Keratinocyte (primary cell): Measurements from ENCODE around the gene ARHGAP10. TPM values are rescaled to one million over a fixed set of nuclear protein-coding genes. Genes with fewer than 3 reads are reported as not detected.

Experiments
- DNase-seq: peaks from one replicate; pipeline ENCODE4 v3.0.0-alpha.2; 2011; ENCODE audit warnings: low read depth, missing footprints, low spot score
- FAIRE-seq: peaks from 2 replicates; lab custom pipeline; 2011; peaks lifted over from hg19 to GRCh38; lab: Jason Lieb, UNC
- H2AFZ ChIP-seq: 2 replicates; pipeline ENCODE4 v1.6.0; 2012; ENCODE audit warnings: low read length, control low read depth, inconsistent platforms; ENCODE audit not compliant: control insufficient read depth
- H3K27ac ChIP-seq: 2 replicates; pipeline ENCODE4 v1.5.1; 2011; ENCODE audit warnings: low read length; ENCODE audit not compliant: control insufficient read depth, insufficient read depth
- H3K27me3 ChIP-seq: 3 replicates; pipeline ENCODE4 v1.6.0; 2011; ENCODE audit warnings: low read length; ENCODE audit not compliant: control insufficient read depth, insufficient read depth; ENCODE audit errors: extremely low read depth
- H3K36me3 ChIP-seq, 2 experiments: 2 replicates in 1 of 2; 3 replicates in 1 of 2; pipeline ENCODE4 v1.5.1; 2011; ENCODE audit warnings: low read length in 2 of 2, mild to moderate bottlenecking in 1 of 2; ENCODE audit not compliant: control insufficient read depth in 2 of 2, insufficient read depth in 2 of 2; ENCODE audit errors: extremely low read depth in 1 of 2
- H3K4me1 ChIP-seq: 3 replicates; pipeline ENCODE4 v1.5.1; 2011; ENCODE audit warnings: low read length; ENCODE audit not compliant: control insufficient read depth, insufficient read depth; ENCODE audit errors: extremely low read depth
- H3K4me2 ChIP-seq: 3 replicates; pipeline ENCODE4 v1.6.0; 2011; ENCODE audit warnings: low read depth, low read length; ENCODE audit not compliant: control insufficient read depth, insufficient read depth; ENCODE audit errors: extremely low read depth
- H3K4me3 ChIP-seq, 3 experiments: fragments of 200-600 bp in 1 of 3; sonication (generic) in 1 of 3; 2 replicates in 2 of 3; 3 replicates in 1 of 3; pipeline ENCODE4 v1.5.1; 2011 to 2016; ENCODE audit warnings: low read length in 3 of 3, mild to moderate bottlenecking in 3 of 3, control low read depth in 2 of 3, inconsistent platforms in 1 of 3, low read depth in 1 of 3, mixed read lengths in 1 of 3, mixed run types in 1 of 3, moderate library complexity in 1 of 3; ENCODE audit not compliant: control insufficient read depth in 2 of 3, insufficient read depth in 2 of 3; ENCODE audit errors: extremely low read depth in 1 of 3
- H3K79me2 ChIP-seq: 2 replicates; pipeline ENCODE4 v1.6.0; 2012; ENCODE audit warnings: low read length; ENCODE audit not compliant: control insufficient read depth, insufficient read depth
- H3K9ac ChIP-seq: 3 replicates; pipeline ENCODE4 v1.6.0; 2011; ENCODE audit warnings: low read length; ENCODE audit not compliant: control insufficient read depth, insufficient read depth; ENCODE audit errors: extremely low read depth
- H3K9me1 ChIP-seq: 3 replicates; pipeline ENCODE4 v1.6.0; 2011; ENCODE audit warnings: low read length; ENCODE audit not compliant: control insufficient read depth, insufficient read depth; ENCODE audit errors: extremely low read depth
- H3K9me3 ChIP-seq: 2 replicates; pipeline ENCODE4 v1.5.1; 2012; ENCODE audit warnings: low read depth, low read length; ENCODE audit not compliant: control insufficient read depth
- H4K20me1 ChIP-seq: 3 replicates; pipeline ENCODE4 v1.6.0; 2011; ENCODE audit warnings: low read length; ENCODE audit not compliant: control insufficient read depth, insufficient read depth; ENCODE audit errors: extremely low read depth
- EZH2 ChIP-seq: IDR thresholded peaks from one replicate; pipeline ENCODE4 v1.6.1; 2012; ENCODE audit warnings: inconsistent platforms, mild to moderate bottlenecking, low read length, moderate library complexity
- dilution Hi-C: fragments of 300-500 bp; cut with MboI; formaldehyde crosslinking; loops from one replicate; pipeline ENCODE4 v1.7.0; 2020; ENCODE audit warnings: low sequenced_read_pairs; ENCODE audit not compliant: extremely low pct_ligation_motif_present
- polyA minus RNA-seq, 3 experiments: library from RNA; depleted of rRNA, polyadenylated mRNA; stranded (reverse); fragments of >200 nt; gene quantifications; 1 replicate in 1 of 3; 2 replicates in 1 of 3; 3 replicates in 1 of 3; pipeline ENCODE4 v1.2.3, GENCODE V29; 2011
- polyA plus RNA-seq, 5 experiments: library from polyadenylated mRNA; depleted of rRNA in 3 of 5; stranded (reverse) in 3 of 5; stranded (forward) in 1 of 5; unstranded in 1 of 5; fragments of >200 nt; gene quantifications; 1 replicate in 1 of 5; 2 replicates in 3 of 5; 3 replicates in 1 of 5; pipeline versions ENCODE4 v1.2.1 to v1.2.3, GENCODE V29; 2011 to 2012; ENCODE audit warnings: missing spikeins in 2 of 5, low read depth in 1 of 5, low replicate concordance in 1 of 5
- TF ChIP-seq, protein P1 (sequence below), 3 experiments: IDR thresholded peaks in 1 of 3; conservative IDR thresholded peaks in 1 of 3; optimal IDR thresholded peaks in 1 of 3; 2 replicates in 2 of 3; 3 replicates in 1 of 3; pipeline versions ENCODE3 to v1.5.1; 2011; ENCODE audit warnings: low read length in 3 of 3, mild to moderate bottlenecking in 3 of 3, moderate library complexity in 2 of 3, control low read depth in 1 of 3, inconsistent platforms in 1 of 3; ENCODE audit not compliant: insufficient read depth in 2 of 3; ENCODE audit errors: extremely low read depth in 1 of 3

The ARHGAP10 gene, protein sequence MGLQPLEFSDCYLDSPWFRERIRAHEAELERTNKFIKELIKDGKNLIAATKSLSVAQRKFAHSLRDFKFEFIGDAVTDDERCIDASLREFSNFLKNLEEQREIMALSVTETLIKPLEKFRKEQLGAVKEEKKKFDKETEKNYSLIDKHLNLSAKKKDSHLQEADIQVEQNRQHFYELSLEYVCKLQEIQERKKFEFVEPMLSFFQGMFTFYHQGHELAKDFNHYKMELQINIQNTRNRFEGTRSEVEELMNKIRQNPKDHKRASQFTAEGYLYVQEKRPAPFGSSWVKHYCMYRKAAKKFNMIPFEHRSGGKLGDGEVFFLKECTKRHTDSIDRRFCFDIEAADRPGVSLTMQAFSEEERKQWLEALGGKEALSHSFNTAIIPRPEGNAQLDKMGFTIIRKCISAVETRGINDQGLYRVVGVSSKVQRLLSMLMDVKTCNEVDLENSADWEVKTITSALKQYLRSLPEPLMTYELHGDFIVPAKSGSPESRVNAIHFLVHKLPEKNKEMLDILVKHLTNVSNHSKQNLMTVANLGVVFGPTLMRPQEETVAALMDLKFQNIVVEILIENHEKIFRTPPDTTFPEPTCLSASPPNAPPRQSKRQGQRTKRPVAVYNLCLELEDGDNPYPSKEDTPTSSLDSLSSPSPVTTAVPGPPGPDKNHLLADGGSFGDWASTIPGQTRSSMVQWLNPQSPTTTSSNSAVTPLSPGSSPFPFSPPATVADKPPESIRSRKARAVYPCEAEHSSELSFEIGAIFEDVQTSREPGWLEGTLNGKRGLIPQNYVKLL
- polyA plus RNA-seq = 12.2 to 18.7 TPM (median 17.7 TPM) in 3 replicates
- 20.1 TPM for polyA plus RNA-seq (2011; ENCODE audit: low read depth)
- polyA plus RNA-seq (2011; cell fraction: cytosol; rRNA removed) = 14.4 and 14.5 TPM in 2 replicates
- polyA plus RNA-seq (2011; cell fraction: nucleus; rRNA removed) = 20.8 and 23.0 TPM in 2 replicates
- 15.5 and 17.3 TPM in 2 replicates for polyA plus RNA-seq (2012; ENCODE audit: low replicate concordance)
- polyA minus RNA-seq = 15.6 to 29.9 TPM (median 18.3 TPM) in 3 replicates
- 9.4 TPM for polyA minus RNA-seq (2011; cell fraction: cytosol; rRNA and poly(A)+ RNA removed)
- 25.6 and 42.8 TPM in 2 replicates for polyA minus RNA-seq (2011; cell fraction: nucleus; rRNA and poly(A)+ RNA removed)

DNA sequence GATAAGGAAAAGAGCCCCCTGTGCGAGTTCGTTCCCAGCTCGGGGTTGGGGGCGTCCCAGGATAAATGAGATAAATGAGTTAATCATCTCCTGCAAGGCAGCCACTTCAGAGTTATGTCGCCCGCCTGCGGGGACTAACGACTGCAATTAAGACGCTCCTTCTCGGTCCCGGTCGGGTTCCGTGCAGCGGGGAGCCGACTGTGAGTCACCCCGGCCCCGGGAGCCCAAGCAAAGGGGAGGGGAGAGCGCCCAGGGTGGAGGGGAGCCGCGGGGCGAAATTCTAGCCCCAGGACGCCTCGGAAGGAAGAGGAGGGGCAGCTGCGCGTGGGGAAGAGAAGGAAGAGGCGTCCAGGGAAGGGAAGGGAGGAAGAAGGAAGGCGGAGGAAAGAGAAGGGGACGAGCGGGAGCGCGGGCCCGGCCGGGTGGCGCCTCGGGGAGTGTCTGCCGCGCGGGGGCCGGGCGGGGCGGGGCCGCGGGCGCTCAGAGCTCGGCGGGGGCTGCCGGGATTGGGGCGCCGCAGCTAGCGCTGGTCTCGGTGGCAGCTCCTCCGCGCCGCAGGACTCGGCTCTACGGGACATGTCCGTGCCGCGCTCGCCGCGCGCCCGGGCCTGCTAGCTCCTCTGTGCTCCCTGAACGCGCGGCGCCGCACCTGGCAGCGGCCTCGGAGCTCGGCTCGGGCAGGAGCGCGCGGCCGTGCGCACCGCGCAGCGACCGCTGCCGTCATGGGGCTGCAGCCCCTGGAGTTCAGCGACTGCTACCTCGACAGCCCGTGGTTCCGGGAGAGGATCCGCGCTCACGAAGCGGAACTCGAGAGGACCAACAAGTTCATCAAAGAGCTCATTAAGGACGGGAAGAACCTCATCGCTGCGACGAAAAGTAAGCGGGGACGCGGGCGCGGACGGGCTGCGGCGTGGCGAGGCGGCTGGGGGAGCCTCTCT, at the start of gene ARHGAP10:
TSS of gene ARHGAP10 (plus strand) at position 509 of the 938 bp plus-strand sequence. CDS start at position 723, 214 bp downstream.
- Histone ChIP-seq H3K36me3 (no peaks in the 10 kb centered on the region), H3K4me1 (peaks cover 46% of the 10 kb centered on the region), H3K9ac (peak within 1 kb of the TSS; percentile 87), H3K9me1 (no peaks in the 10 kb centered on the region), H3K27me3 (no peaks in the 10 kb centered on the region), H3K4me2 (peak within 1 kb of the TSS; percentile 89), H4K20me1 (no peaks in the 10 kb centered on the region), H3K4me3 (peak within 1 kb of the TSS; percentile 63 to 94 (median 77)), H3K27ac (peak within 1 kb of the TSS; percentile 48), H3K79me2 (peaks cover 45% of the 10 kb centered on the region), H2AFZ (peak within 1 kb of the TSS; percentile 87), H3K9me3 (no peaks in the 10 kb centered on the region)
- no peak for TF ChIP-seq EZH2
- TF ChIP-seq, protein P1, sequence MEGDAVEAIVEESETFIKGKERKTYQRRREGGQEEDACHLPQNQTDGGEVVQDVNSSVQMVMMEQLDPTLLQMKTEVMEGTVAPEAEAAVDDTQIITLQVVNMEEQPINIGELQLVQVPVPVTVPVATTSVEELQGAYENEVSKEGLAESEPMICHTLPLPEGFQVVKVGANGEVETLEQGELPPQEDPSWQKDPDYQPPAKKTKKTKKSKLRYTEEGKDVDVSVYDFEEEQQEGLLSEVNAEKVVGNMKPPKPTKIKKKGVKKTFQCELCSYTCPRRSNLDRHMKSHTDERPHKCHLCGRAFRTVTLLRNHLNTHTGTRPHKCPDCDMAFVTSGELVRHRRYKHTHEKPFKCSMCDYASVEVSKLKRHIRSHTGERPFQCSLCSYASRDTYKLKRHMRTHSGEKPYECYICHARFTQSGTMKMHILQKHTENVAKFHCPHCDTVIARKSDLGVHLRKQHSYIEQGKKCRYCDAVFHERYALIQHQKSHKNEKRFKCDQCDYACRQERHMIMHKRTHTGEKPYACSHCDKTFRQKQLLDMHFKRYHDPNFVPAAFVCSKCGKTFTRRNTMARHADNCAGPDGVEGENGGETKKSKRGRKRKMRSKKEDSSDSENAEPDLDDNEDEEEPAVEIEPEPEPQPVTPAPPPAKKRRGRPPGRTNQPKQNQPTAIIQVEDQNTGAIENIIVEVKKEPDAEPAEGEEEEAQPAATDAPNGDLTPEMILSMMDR (optimal IDR thresholded peaks at IDR 0.05 in 1 of 3, IDR thresholded peaks at IDR 0.05 in 1 of 3, conservative IDR thresholded peaks at IDR 0.05 in 1 of 3; ENCODE audit: extremely low read depth in 1 of 3, insufficient read depth in 2 of 3, low read length in 3 of 3) = no peak
- DNase-seq = no peak
- dilution Hi-C loops = no loop called here
- FAIRE-seq = no peak

DNA sequence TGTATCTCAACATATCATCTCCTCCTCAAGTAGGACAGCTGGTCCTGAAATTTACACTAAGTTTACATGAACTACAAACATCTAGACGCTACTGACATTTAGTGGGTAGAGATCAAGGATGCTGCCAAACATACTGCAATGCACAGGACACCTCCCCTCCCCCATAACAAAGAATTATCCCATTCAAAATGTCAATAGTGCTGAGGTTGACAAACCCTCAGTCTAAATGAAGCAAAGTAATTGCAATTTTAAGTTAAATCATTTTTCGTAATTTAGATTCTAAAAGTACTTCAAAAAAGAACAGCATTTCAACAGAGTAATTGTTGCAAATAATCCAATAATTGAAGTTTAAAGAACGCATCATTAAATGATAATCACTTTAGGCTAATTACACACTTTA, 49.1 kb upstream of the ARHGAP10 start:
- peaks cover 13% of the 10 kb centered on the region for H3K4me1 ChIP-seq
- H3K79me2 ChIP-seq = peaks cover 24% of the 10 kb centered on the region
- H3K9ac ChIP-seq = peak overlapping the region; percentile 97
- H3K27ac ChIP-seq = peak overlapping the region; percentile 95
- H4K20me1 ChIP-seq = no peaks in the 10 kb centered on the region
- dilution Hi-C loops = no loop called here
- no peaks in the 10 kb centered on the region for H3K27me3 ChIP-seq
- peak overlapping the region; percentile 85 to 98 (median 91) for H3K4me3 ChIP-seq
- DNase-seq = no peak
- H2AFZ ChIP-seq = peak overlapping the region; percentile 99
- TF ChIP-seq EZH2 = no peak
- TF ChIP-seq, protein P1 (optimal IDR thresholded peaks at IDR 0.05 in 1 of 3, IDR thresholded peaks at IDR 0.05 in 1 of 3, conservative IDR thresholded peaks at IDR 0.05 in 1 of 3; ENCODE audit: extremely low read depth in 1 of 3, insufficient read depth in 2 of 3, low read length in 3 of 3) = no peak
- peaks cover 3 to 7% of the 10 kb centered on the region in 2 experiments for H3K36me3 ChIP-seq
- no peaks in the 10 kb centered on the region for H3K9me3 ChIP-seq
- peaks cover 2% of the 10 kb centered on the region for H3K9me1 ChIP-seq
- H3K4me2 ChIP-seq = peak overlapping the region; percentile 100
- FAIRE-seq = no peak
